Anterior cingulate cortex (tissue), 58 donors: ENCODE measurements around the gene SLC28A3.

ENCODE experiments used
- DNase-seq, 58 donors: peaks; one replicate each; lab custom pipeline; 2025; lab: John Stamatoyannopoulos, UW

Gene SLC28A3

GRCh38 chr9:84261070-84261746 lies 79.3 kb downstream of the SLC28A3 start:
- DNase-seq, result peak in 56 of 58 donors; percentile 13 to 88 (median 60)

GRCh38 chr9:84258371-84258770 lies 82.2 kb downstream of the SLC28A3 start:
- DNase-seq, result no peak

GRCh38 chr9:84255696-84256095 lies 84.9 kb downstream of the SLC28A3 start:
- DNase-seq, result no peak

GRCh38 chr9:84254972-84255371 lies 85.6 kb downstream of the SLC28A3 start:
- peak in 1 of 58 donors; percentile 2 for DNase-seq

GRCh38 chr9:84251921-84252320 lies 88.6 kb downstream of the SLC28A3 start:
- DNase-seq, result no peak

- no peak for DNase-seq
These were observed 98.7 kb downstream of the SLC28A3 start for GRCh38 chr9:84241817-84242373.

GRCh38 chr9:84239343-84239742 lies 101.2 kb downstream of the SLC28A3 start:
- DNase-seq, result no peak

GRCh38 chr9:84238652-84239051 lies 101.9 kb downstream of the SLC28A3 start:
- DNase-seq, result no peak

- no peak for DNase-seq
These were observed 105.0 kb downstream of the SLC28A3 start for GRCh38 chr9:84235511-84235910.

- DNase-seq, result peak in 1 of 58 donors; percentile 9
These were observed 110.0 kb downstream of the SLC28A3 start for GRCh38 chr9:84230355-84231145.

- no peak for DNase-seq
These were observed 111.4 kb downstream of the SLC28A3 start for GRCh38 chr9:84229191-84229590.

- no peak for DNase-seq
These were observed 112.3 kb downstream of the SLC28A3 start for GRCh38 chr9:84228130-84228720.

- DNase-seq, result no peak
These were observed 114.4 kb downstream of the SLC28A3 start for GRCh38 chr9:84226126-84226525.
